HepG2 (cell line): Measurements from ENCODE around the gene B3GALT6. TPM values are rescaled to one million over a fixed set of nuclear protein-coding genes. Genes with fewer than 3 reads are reported as not detected.

Source experiments
- DNMT3B ChIP-seq: conservative IDR thresholded peaks from 2 replicates; pipeline ENCODE4 v1.6.1; 2016; ENCODE audit warnings: missing biosample characterization, control low read depth
- EED ChIP-seq: sonication (generic); formaldehyde crosslinking; IDR thresholded peaks from 2 replicates; pipeline ENCODE4 v1.5.0; 2020; ENCODE audit warnings: mild to moderate bottlenecking, missing genetic modification reagents
- KDM5A ChIP-seq: fragments of 200-600 bp; sonication (generic); IDR thresholded peaks from 2 replicates; pipeline ENCODE4 v1.7.0; 2018; ENCODE audit warnings: antibody characterized with exemption, mild to moderate bottlenecking, low read length, borderline replicate concordance
- MAF1 ChIP-seq: sonication (generic); formaldehyde crosslinking; IDR thresholded peaks from 2 replicates; pipeline ENCODE4 v1.5.0; 2020; ENCODE audit warnings: missing genetic modification reagents, borderline replicate concordance
- MTF2 ChIP-seq: sonication (generic); formaldehyde crosslinking; IDR thresholded peaks from 2 replicates; pipeline ENCODE4 v1.5.0; 2020; ENCODE audit warnings: missing genetic modification reagents, borderline replicate concordance
- MYC ChIP-seq: sonication (generic); formaldehyde crosslinking; IDR thresholded peaks from 2 replicates; pipeline ENCODE4 v1.9.0; 2021; ENCODE audit warnings: missing genetic modification reagents, borderline replicate concordance
- ZC3H4 ChIP-seq: sonication (generic); formaldehyde crosslinking; IDR thresholded peaks from 2 replicates; pipeline ENCODE4 v1.4.0; 2020; ENCODE audit warnings: missing genetic modification reagents, borderline replicate concordance
- ZNF432 ChIP-seq: sonication (generic); formaldehyde crosslinking; IDR thresholded peaks from 2 replicates; pipeline ENCODE4 v1.5.0; 2020; ENCODE audit warnings: missing genetic modification reagents, mild to moderate bottlenecking, borderline replicate concordance
- ZNF441 ChIP-seq: sonication (generic); formaldehyde crosslinking; IDR thresholded peaks from 2 replicates; pipeline ENCODE4 v1.7.0; 2021; ENCODE audit warnings: missing genetic modification reagents, borderline replicate concordance
- ZNF550 ChIP-seq: sonication (generic); formaldehyde crosslinking; IDR thresholded peaks from 2 replicates; pipeline ENCODE4 v1.4.0; 2020; ENCODE audit warnings: mild to moderate bottlenecking, missing genetic modification reagents, borderline replicate concordance
- polyA plus RNA-seq, 8 experiments: library from polyadenylated mRNA; depleted of rRNA in 3 of 8; stranded (reverse) in 7 of 8; unstranded in 1 of 8; fragments of >200 nt; fragmentation: Illumina TruSeq in 4 of 8; extraction: Trizol in 4 of 8; gene quantifications; 2 replicates each; pipeline versions ENCODE4 v1.2.1 to v1.2.3, GENCODE V29; 2011 to 2016; ENCODE audit warnings: low read depth in 4 of 8, missing spikeins in 1 of 8, mixed read lengths in 1 of 8; ENCODE audit not compliant: insufficient read depth in 1 of 8
- total RNA-seq, 5 experiments: library from RNA; depleted of rRNA; stranded (reverse); fragments of >200 nt; fragmentation: Illumina TruSeq; extraction: Trizol; gene quantifications; 2 replicates each; pipeline ENCODE4 v1.2.3, GENCODE V29; 2016; ENCODE audit warnings: low read depth in 1 of 5
- TF ChIP-seq, protein P1 (sequence below): sonication (generic); formaldehyde crosslinking; IDR thresholded peaks from 2 replicates; pipeline ENCODE4 v1.5.0; 2020; ENCODE audit warnings: mild to moderate bottlenecking, missing genetic modification reagents, borderline replicate concordance
- TF ChIP-seq, protein P2 (sequence below), 2 experiments: sonication (generic) in 1 of 2; formaldehyde crosslinking in 1 of 2; IDR thresholded peaks; 2 replicates each; pipeline versions ENCODE4 v1.5.1 to v1.6.1; 2011 to 2020; ENCODE audit warnings: borderline replicate concordance in 1 of 2, low read depth in 1 of 2, low read length in 1 of 2, mild to moderate bottlenecking in 1 of 2, missing genetic modification reagents in 1 of 2, moderate library complexity in 1 of 2
- TF ChIP-seq, protein P3 (sequence below): sonication (generic); formaldehyde crosslinking; IDR thresholded peaks from 2 replicates; pipeline ENCODE4 v1.5.1; 2020; ENCODE audit warnings: missing genetic modification reagents, mild to moderate bottlenecking, borderline replicate concordance

B3GALT6 gene
- total and polyA plus RNA-seq, 2 of the 13 experiments (the other 11 are each of a cell fraction or from before 2014, with no cell fraction given): 3.9 to 14.2 TPM

DNA sequence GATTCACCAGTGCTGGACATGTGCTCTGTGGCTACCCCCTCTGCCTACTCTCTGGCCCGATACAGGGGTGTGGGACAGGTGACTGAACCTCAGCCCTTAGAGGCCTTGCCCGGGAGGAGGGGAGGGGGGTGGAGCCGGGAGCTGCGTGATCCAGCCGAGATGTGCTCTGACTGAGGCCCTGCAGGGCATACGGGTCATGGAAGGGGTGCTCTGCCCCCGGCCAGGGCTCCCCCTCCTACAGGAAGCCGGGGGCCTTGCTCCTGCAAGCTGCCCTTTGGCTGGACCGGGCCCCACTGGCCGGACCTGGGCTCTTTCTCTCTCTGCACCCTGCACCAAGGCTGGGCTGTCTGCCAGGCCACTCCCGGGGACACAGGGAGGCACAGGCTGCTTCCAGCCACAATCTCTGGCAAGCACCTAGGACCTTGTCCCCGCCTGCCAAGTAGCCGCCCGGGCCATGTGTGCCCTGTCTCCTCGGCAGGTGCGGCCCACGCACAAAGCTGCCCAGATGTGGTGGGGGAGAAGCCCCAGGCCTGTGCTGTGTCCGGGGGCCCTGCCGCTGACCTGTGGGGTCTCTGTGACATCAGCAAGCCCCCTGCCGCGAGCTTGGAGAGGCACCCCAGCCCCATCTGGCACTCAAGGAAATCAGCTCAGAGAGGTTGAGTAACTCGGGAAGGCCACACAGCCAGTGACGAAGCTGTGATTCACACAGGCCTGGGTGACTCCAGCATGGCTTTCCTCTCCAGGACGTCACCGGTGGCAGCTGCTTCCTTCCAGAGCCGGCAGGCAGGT lies 49.7 kb downstream of the B3GALT6 start (continued):
- TF ChIP-seq, protein P1, sequence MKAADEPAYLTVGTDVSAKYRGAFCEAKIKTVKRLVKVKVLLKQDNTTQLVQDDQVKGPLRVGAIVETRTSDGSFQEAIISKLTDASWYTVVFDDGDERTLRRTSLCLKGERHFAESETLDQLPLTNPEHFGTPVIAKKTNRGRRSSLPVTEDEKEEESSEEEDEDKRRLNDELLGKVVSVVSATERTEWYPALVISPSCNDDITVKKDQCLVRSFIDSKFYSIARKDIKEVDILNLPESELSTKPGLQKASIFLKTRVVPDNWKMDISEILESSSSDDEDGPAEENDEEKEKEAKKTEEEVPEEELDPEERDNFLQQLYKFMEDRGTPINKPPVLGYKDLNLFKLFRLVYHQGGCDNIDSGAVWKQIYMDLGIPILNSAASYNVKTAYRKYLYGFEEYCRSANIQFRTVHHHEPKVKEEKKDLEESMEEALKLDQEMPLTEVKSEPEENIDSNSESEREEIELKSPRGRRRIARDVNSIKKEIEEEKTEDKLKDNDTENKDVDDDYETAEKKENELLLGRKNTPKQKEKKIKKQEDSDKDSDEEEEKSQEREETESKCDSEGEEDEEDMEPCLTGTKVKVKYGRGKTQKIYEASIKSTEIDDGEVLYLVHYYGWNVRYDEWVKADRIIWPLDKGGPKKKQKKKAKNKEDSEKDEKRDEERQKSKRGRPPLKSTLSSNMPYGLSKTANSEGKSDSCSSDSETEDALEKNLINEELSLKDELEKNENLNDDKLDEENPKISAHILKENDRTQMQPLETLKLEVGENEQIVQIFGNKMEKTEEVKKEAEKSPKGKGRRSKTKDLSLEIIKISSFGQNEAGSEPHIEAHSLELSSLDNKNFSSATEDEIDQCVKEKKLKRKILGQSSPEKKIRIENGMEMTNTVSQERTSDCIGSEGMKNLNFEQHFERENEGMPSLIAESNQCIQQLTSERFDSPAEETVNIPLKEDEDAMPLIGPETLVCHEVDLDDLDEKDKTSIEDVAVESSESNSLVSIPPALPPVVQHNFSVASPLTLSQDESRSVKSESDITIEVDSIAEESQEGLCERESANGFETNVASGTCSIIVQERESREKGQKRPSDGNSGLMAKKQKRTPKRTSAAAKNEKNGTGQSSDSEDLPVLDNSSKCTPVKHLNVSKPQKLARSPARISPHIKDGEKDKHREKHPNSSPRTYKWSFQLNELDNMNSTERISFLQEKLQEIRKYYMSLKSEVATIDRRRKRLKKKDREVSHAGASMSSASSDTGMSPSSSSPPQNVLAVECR (CRISPR knock-in tag): peak; percentile 69; the same call in 1 of the 2 replicates
- TF ChIP-seq MTF2 (CRISPR knock-in tag): peak; percentile 93; the same call in 1 of the 2 replicates
- TF ChIP-seq MYC: peak; percentile 28
- TF ChIP-seq, protein P2, sequence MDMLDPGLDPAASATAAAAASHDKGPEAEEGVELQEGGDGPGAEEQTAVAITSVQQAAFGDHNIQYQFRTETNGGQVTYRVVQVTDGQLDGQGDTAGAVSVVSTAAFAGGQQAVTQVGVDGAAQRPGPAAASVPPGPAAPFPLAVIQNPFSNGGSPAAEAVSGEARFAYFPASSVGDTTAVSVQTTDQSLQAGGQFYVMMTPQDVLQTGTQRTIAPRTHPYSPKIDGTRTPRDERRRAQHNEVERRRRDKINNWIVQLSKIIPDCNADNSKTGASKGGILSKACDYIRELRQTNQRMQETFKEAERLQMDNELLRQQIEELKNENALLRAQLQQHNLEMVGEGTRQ (IDR thresholded peaks at IDR 0.05; ENCODE audit: low read depth, low read length): no peak
- TF ChIP-seq, protein P2 (CRISPR knock-in tag; IDR thresholded peaks at IDR 0.05; ENCODE audit: borderline replicate concordance): peak; percentile 37; the same call in 1 of the 2 replicates
- TF ChIP-seq EED (CRISPR knock-in tag): peak; percentile 93
- 0 out of 2 replicates have a peak, but pooled peaks have one; percentile 17 for TF ChIP-seq ZNF441 (CRISPR knock-in tag)
- TF ChIP-seq, protein P3, sequence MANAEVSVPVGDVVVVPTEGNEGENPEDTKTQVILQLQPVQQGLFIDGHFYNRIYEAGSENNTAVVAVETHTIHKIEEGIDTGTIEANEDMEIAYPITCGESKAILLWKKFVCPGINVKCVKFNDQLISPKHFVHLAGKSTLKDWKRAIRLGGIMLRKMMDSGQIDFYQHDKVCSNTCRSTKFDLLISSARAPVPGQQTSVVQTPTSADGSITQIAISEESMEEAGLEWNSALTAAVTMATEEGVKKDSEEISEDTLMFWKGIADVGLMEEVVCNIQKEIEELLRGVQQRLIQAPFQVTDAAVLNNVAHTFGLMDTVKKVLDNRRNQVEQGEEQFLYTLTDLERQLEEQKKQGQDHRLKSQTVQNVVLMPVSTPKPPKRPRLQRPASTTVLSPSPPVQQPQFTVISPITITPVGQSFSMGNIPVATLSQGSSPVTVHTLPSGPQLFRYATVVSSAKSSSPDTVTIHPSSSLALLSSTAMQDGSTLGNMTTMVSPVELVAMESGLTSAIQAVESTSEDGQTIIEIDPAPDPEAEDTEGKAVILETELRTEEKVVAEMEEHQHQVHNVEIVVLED: peak; percentile 50; the same call in 1 of the 2 replicates
- no peak for TF ChIP-seq ZNF432 (CRISPR knock-in tag)
- TF ChIP-seq MAF1 (CRISPR knock-in tag): 0 out of 2 replicates have a peak, but pooled peaks have one; percentile 42
- no peak for TF ChIP-seq DNMT3B (CRISPR knock-in tag)
- no peak for TF ChIP-seq ZNF550 (CRISPR knock-in tag)
- no peak for TF ChIP-seq ZC3H4 (CRISPR knock-in tag)
- TF ChIP-seq KDM5A: no peak
